ENCODE measurements around the gene BCL2A1. TPM values are rescaled to one million over a fixed set of nuclear protein-coding genes. Genes with fewer than 3 reads are reported as not detected.

The BCL2A1 gene
- total RNA-seq, 1 experiment from 2014 or later: 16.9 TPM

GRCh38 chr15:79948095-79948695, 22.8 kb downstream of the BCL2A1 start:
- H3K36me3 ChIP-seq (ENCODE audit: low read depth, low read length): no peaks in the 10 kb centered on the region
- H3K27ac ChIP-seq (ENCODE audit: low read length): no peak overlapping the region
- no peaks in the 10 kb centered on the region for H3F3A ChIP-seq (ENCODE audit: low read length, unreplicated experiment)
- H3K27me3 ChIP-seq (ENCODE audit: low read length): no peaks in the 10 kb centered on the region
- CTCF ChIA-PET: no interaction called here
- H3K4me3 ChIP-seq (ENCODE audit: low read length): no peak overlapping the region
- H3K9ac ChIP-seq (ENCODE audit: low read length): no peak overlapping the region
- no peak overlapping the region for H3K4me2 ChIP-seq (ENCODE audit: low read length)
- no peaks in the 10 kb centered on the region for H3K9me2 ChIP-seq (replicated peaks; ENCODE audit: low read length)
- TF ChIP-seq EZH2 (IDR thresholded peaks at IDR 0.05; ENCODE audit: low read length, unreplicated experiment): no peak
- no peak for TF ChIP-seq CTCF (conservative IDR thresholded peaks at IDR 0.05; ENCODE audit: low read depth, low read length)
- ATAC-seq: no peak
- DNase-seq: no peak
- no TSS peak for BruUV-seq (replicated peaks)
- POLR2A ChIA-PET (ENCODE audit: unreplicated experiment): interaction anchor here (0.6 kb wide), 1 partner anchor 12 kb away, joined by 3 read pairs; no protein-coding TSS in a partner anchor
- no peaks in the 10 kb centered on the region for H3K4me1 ChIP-seq (ENCODE audit: insufficient read depth, low read length)
- no peaks in the 10 kb centered on the region for H3K79me2 ChIP-seq (ENCODE audit: low read length)
- H3K9me3 ChIP-seq (ENCODE audit: low read length): no peaks in the 10 kb centered on the region
- intact Hi-C loops (cut with micrococcal nuclease): no loop called here
- H2AFZ ChIP-seq (ENCODE audit: low read length): no peak overlapping the region
- no peaks in the 10 kb centered on the region for H4K20me1 ChIP-seq (ENCODE audit: low read length)

GRCh38 chr15:79947009-79947408, 24.0 kb downstream of the BCL2A1 start:
- no peaks in the 10 kb centered on the region for H4K20me1 ChIP-seq (ENCODE audit: low read length)
- H2AFZ ChIP-seq (ENCODE audit: low read length): no peak overlapping the region
- no peak overlapping the region for H3K4me3 ChIP-seq (ENCODE audit: low read length)
- no peaks in the 10 kb centered on the region for H3K9me2 ChIP-seq (replicated peaks; ENCODE audit: low read length)
- H3K9me3 ChIP-seq (ENCODE audit: low read length): no peaks in the 10 kb centered on the region
- ChIA-PET CTCF (no interaction called here), POLR2A (ENCODE audit: unreplicated experiment) (no interaction called here)
- DNase-seq: no peak
- BruUV-seq (replicated peaks): no TSS peak
- no peak overlapping the region for H3K9ac ChIP-seq (ENCODE audit: low read length)
- H3F3A ChIP-seq (ENCODE audit: low read length, unreplicated experiment): no peaks in the 10 kb centered on the region
- no peaks in the 10 kb centered on the region for H3K79me2 ChIP-seq (ENCODE audit: low read length)
- no peak for ATAC-seq
- no peak overlapping the region for H3K27ac ChIP-seq (ENCODE audit: low read length)
- no peaks in the 10 kb centered on the region for H3K36me3 ChIP-seq (ENCODE audit: low read depth, low read length)
- intact Hi-C loops (cut with micrococcal nuclease): no loop called here
- H3K27me3 ChIP-seq (ENCODE audit: low read length): no peaks in the 10 kb centered on the region
- no peak overlapping the region for H3K4me2 ChIP-seq (ENCODE audit: low read length)
- TF ChIP-seq CTCF (conservative IDR thresholded peaks at IDR 0.05; ENCODE audit: low read depth, low read length) (no peak), EZH2 (IDR thresholded peaks at IDR 0.05; ENCODE audit: low read length, unreplicated experiment) (no peak), EZH2phosphoT487 (IDR thresholded peaks at IDR 0.05; ENCODE audit: borderline replicate concordance, low read length) (no peak)
- H3K4me1 ChIP-seq (ENCODE audit: insufficient read depth, low read length): peaks cover 6% of the 10 kb centered on the region; the same call in 1 of the 2 replicates

GRCh38 chr15:79944622-79945021, 26.4 kb downstream of the BCL2A1 start:
- no peaks in the 10 kb centered on the region for H3K79me2 ChIP-seq (ENCODE audit: low read length)
- no peaks in the 10 kb centered on the region for H3F3A ChIP-seq (ENCODE audit: low read length, unreplicated experiment)
- ATAC-seq (no peak), DNase-seq (no peak)
- no peak overlapping the region for H3K4me2 ChIP-seq (ENCODE audit: low read length)
- peaks cover 6% of the 10 kb centered on the region; the same call in 1 of the 2 replicates for H3K4me1 ChIP-seq (ENCODE audit: insufficient read depth, low read length)
- no peaks in the 10 kb centered on the region for H3K27me3 ChIP-seq (ENCODE audit: low read length)
- TF ChIP-seq EZH2phosphoT487 (IDR thresholded peaks at IDR 0.05; ENCODE audit: borderline replicate concordance, low read length): no peak
- TF ChIP-seq EZH2 (IDR thresholded peaks at IDR 0.05; ENCODE audit: low read length, unreplicated experiment): no peak
- no peak for TF ChIP-seq CTCF (conservative IDR thresholded peaks at IDR 0.05; ENCODE audit: low read depth, low read length)
- no peaks in the 10 kb centered on the region for H3K9me2 ChIP-seq (replicated peaks; ENCODE audit: low read length)
- intact Hi-C loops (cut with micrococcal nuclease): no loop called here
- H3K27ac ChIP-seq (ENCODE audit: low read length): no peak overlapping the region
- POLR2A ChIA-PET (ENCODE audit: unreplicated experiment): no interaction called here
- no peaks in the 10 kb centered on the region for H3K36me3 ChIP-seq (ENCODE audit: low read depth, low read length)
- H3K9ac ChIP-seq (ENCODE audit: low read length): no peak overlapping the region
- H4K20me1 ChIP-seq (ENCODE audit: low read length): no peaks in the 10 kb centered on the region
- H2AFZ ChIP-seq (ENCODE audit: low read length): no peak overlapping the region
- CTCF ChIA-PET: no interaction called here
- BruUV-seq (replicated peaks): no TSS peak
- H3K9me3 ChIP-seq (ENCODE audit: low read length): no peaks in the 10 kb centered on the region
- H3K4me3 ChIP-seq (ENCODE audit: low read length): no peak overlapping the region
